GM12872 (cell line): Measurements from ENCODE around the gene SLC25A19.
A peak's percentile ranks its signal among the peaks of the same experiment; 100 is the strongest.

ENCODE experiments used
- TF ChIP-seq, protein P1 (sequence below): IDR thresholded peaks from 3 replicates; pipeline ENCODE4 v1.5.1; 2011; ENCODE audit warnings: low read depth, mild to moderate bottlenecking, low read length, moderate library complexity; ENCODE audit not compliant: insufficient read depth

SLC25A19 gene

DNA sequence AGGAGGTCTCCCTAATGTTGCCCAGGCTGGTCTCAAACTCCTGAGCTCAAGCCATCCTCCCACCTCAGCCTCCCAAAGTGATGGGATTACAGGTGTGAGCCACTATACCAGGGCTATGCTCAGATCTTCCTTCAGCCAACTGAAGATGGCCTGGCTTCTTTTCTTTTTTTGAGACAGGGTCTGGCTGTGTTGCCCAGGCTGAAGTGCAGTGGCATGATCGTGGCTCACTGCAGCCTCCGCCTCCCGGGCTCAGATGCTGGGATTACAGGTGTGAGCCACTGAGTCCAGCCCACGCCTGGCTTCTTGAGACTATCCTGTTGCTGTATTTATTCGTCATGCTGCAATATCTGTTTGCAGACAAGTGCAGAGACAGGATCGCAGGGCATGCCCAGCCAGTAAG, 4.1 kb downstream of the SLC25A19 start:
- TF ChIP-seq, protein P1, sequence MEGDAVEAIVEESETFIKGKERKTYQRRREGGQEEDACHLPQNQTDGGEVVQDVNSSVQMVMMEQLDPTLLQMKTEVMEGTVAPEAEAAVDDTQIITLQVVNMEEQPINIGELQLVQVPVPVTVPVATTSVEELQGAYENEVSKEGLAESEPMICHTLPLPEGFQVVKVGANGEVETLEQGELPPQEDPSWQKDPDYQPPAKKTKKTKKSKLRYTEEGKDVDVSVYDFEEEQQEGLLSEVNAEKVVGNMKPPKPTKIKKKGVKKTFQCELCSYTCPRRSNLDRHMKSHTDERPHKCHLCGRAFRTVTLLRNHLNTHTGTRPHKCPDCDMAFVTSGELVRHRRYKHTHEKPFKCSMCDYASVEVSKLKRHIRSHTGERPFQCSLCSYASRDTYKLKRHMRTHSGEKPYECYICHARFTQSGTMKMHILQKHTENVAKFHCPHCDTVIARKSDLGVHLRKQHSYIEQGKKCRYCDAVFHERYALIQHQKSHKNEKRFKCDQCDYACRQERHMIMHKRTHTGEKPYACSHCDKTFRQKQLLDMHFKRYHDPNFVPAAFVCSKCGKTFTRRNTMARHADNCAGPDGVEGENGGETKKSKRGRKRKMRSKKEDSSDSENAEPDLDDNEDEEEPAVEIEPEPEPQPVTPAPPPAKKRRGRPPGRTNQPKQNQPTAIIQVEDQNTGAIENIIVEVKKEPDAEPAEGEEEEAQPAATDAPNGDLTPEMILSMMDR = no peak

DNA sequence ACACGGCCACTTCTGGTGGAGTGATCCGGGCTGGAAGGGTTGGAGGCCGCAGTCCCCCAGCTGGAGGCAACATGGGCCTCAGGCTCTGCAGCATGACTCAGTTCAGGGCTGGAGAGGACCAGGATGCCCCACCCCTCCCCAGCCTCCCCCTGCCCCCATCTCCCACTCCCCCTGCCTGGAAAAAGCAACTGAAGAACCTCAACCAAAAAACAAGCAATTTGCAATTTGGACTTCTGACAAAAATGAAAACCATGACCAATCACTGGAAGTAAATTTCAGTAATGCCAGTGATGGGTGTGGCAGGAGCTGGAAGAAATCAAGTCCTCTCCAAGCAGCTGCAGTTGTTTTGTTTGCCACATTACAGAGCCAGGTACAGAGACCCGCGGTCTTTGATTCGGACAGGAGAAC, 11.6 kb downstream of the SLC25A19 start:
- TF ChIP-seq, protein P1 = no peak

DNA sequence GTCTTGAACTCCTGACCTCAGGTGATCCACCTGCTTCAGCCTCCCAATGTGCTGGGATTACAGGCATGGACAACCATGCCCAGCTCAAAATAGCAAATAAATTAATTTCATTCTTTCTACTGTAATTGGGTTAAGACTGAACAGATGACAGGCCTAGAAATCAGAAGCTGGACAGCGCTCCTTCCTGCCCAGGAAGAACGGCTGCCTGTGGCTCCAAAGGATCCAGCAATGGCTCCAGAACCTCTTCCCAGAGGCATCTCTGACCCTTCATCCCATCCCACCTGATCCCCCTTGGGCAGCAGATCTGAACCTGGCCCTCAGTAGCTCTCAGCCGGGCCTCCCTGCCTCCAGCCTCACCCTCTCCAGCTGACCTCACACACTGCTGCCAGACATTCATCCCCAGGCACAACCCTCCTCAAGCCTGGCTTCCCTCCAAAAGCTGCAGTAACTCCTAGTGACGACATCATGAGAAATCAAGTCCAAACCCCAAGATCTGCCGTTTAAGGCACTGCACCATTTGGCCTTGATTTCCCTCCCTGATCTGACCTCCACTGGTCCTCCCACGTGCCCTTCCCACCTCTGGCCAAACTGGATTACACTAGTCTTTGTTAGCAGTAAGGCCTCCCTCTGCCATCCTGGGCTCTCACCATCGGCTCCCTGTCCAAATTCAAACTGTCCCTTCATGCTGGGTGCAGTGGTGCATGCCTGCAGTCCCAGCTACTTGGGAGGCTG, 15.1 kb downstream of the SLC25A19 start:
- TF ChIP-seq, protein P1 = no peak

DNA sequence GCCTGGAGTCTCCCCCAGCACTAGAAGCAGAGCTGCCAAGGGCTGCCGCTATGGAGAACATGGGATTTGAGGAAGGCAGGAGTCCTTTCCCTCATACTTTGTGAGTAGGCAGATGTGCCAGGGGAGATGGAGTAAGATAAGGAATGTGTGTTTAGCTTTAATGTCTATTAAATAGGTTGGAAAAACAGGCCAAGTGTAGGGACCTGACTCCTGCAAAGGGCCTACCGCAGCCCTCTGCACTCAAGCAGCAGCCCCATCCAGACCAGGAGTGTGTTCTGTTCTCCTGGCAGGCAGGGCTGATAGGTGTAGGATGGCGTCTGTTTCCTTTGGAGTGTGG, 16.4 kb downstream of the SLC25A19 start:
- TF ChIP-seq, protein P1 = no peak

DNA sequence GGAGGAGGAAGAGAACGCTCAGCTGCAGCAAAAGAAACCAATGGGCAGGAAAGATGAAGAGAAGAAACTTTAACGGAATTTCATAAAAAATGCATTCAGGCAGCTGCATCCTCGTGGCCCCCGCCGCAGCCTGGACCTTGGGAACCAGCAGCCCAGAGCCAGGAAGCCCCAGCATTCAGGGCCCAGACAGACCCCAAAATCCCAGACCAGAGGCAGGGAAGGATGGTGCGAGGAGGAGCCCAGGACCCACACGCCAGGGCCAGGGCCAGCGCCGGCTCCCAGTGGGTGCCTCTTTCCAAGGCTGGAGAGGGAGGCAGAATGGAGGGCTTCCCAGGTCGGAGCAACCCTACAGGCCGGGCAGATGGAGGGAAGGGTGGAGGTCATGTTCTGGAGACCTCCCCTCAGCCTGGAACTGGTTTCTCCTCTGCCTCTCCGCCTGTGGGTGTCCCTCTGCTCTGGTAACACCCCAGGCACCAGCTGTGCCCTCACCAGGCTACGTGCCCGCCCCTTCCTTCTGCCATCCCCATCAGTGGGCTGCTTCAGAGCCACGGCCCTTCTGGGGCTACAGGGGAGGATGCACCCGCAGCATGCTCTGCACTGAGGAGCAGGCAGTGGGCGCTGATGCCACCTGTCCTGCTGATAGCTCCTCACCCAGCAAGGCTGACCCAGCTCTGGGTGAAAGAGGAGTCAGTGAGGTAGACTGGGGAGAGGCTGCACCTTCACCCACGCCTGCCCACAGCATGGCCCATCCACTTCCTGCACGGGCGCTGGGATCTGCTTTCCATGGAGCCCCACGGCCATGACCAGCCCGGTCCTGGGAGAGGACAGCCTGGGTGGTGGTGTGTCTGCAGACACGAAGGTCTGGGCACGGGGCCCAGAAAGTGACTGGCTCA, 17.0 kb downstream of the SLC25A19 start:
- TF ChIP-seq, protein P1 = 0 out of 3 replicates have a peak, but pooled peaks have one; percentile 3

DNA sequence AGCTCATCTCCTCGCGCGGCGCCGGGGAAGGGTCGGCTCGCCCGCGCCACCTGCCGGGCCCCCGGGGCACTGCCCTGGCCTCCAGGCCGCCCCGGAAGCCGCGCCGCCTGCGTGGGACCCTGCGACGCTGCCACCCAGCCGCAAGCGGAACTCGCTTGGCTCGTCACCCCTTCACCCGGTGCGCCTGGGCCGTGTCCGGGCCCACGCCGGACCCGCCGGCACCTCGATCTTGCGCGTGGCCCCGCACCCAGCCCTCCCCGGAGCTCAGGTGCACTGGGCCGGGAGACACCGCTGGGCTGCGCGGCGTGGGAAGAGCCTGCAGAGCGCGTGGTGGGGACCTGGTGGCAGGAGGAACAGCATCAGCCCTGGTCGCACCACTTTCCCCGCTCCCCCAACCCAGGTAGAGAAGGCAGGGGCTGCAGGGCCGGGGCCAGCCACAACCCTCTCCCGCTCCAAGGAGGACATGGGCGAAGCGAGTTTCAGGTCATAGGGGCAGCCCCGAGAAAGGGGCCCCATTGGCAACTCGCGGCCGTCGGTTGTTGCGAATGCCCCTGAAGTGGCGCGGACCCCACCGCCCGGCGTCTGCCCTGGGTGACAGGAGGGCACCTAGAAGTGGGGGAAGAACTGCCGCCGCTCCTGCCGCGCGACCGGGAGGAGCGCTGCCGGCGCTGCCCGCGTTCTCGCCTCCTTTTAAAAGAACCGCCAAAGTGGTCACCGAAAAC, 17.8 kb downstream of the SLC25A19 start:
- TF ChIP-seq, protein P1 = peak; percentile 70; the same call in 2 of the 3 replicates

DNA sequence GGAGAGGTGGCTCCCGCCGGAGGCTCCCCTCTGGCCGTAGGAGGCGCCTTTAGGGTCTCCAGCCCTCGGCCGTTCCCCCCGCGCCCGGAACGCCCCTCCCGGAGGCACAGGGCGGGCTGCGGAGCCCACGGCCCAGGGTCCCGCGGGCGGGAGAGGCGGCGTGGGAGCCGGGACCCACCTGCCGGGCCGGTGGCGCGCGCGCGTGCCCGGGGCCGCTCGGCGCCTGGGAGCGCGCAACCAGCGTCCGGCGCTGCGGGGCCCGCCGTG, 18.3 kb downstream of the SLC25A19 start, which contains the start of gene MIF4GD:
MIF4GD (minus strand) TSS at position 266 of the 267 bp plus-strand sequence. CDS start 1,036 bp downstream, outside the sequence.
- TF ChIP-seq, protein P1 = no peak
